HepG2 (cell line): ENCODE results near the gene MCM8. TPM values are rescaled to one million over a fixed set of nuclear protein-coding genes. Genes with fewer than 3 reads are reported as not detected.

ENCODE experiments used
- ATAC-seq: fragments of 200-7000 bp; cut with Tn5 transposase; 3 replicates; pipeline ENCODE4 v1.9.1; 2020; ENCODE audit warnings: mild to moderate bottlenecking, moderate library complexity
- BruUV-seq: library from RNA; stranded (reverse); fragments of 400-500 nt; replicated peaks from 2 replicates; lab custom pipeline; 2021; lab: Mats Ljungman, UMichigan
- CTCF ChIA-PET: fragments of 300-600 bp; formaldehyde crosslinking; extraction: SDS; loops from one replicate; lab custom pipeline; 2021; ENCODE audit warnings: low total read pairs, inconsistent platforms, low intra/inter-chr PET ratio; lab: Yijun Ruan, JAX
- POLR2A ChIA-PET: fragments of 350-600 bp; sonication (Branson Sonifier 250); formaldehyde crosslinking; loops from one replicate; lab custom pipeline; 2020; ENCODE audit warnings: antibody characterized with exemption, inconsistent platforms; lab: Yijun Ruan, JAX
- DNase-seq: peaks from one replicate; pipeline ENCODE4 v3.0.0-alpha.2; 2015; ENCODE audit warnings: low spot score
- FAIRE-seq: peaks from 3 replicates; lab custom pipeline; 2011; peaks lifted over from hg19 to GRCh38; lab: Jason Lieb, UNC
- H2AFZ ChIP-seq: one replicate; pipeline ENCODE4 v1.6.1; 2011; ENCODE audit warnings: low read length, inconsistent platforms
- H3K27ac ChIP-seq: fragments of 300-600 bp; 3 replicates; pipeline ENCODE4 v1.8.0; 2011; ENCODE audit warnings: mixed run types, mild to moderate bottlenecking, mixed read lengths, low read length, inconsistent platforms; ENCODE audit not compliant: insufficient read depth; ENCODE audit errors: extremely low read length
- H3K27me3 ChIP-seq, 2 experiments: fragments of 200-600 bp in 1 of 2; 2 replicates in 1 of 2; 3 replicates in 1 of 2; pipeline versions ENCODE4 v1.6.0 to v1.8.0; 2011; ENCODE audit warnings: low read length in 2 of 2, mild to moderate bottlenecking in 2 of 2, moderate library complexity in 2 of 2, inconsistent platforms in 1 of 2; ENCODE audit not compliant: insufficient read depth in 2 of 2, control insufficient read depth in 1 of 2
- H3K36me3 ChIP-seq, 2 experiments: fragments of 200-600 bp in 1 of 2; replicated peaks in 1 of 2; 2 replicates in 1 of 2; 3 replicates in 1 of 2; pipeline versions ENCODE4 v1.5.1 to v1.8.0; 2011; ENCODE audit warnings: low read length in 2 of 2, inconsistent platforms in 1 of 2; ENCODE audit not compliant: insufficient read depth in 2 of 2, control insufficient read depth in 1 of 2
- H3K4me1 ChIP-seq: 2 replicates; pipeline ENCODE4 v1.5.1; 2012; ENCODE audit warnings: low read length, inconsistent platforms; ENCODE audit not compliant: insufficient read depth
- H3K4me2 ChIP-seq: 2 replicates; pipeline ENCODE4 v1.6.0; 2011; ENCODE audit warnings: low read depth, low read length, inconsistent platforms
- H3K4me3 ChIP-seq, 3 experiments: fragments of 200-600 bp in 1 of 3; sonication (generic), shearing (Covaris generic) in 1 of 3; replicated peaks in 1 of 3; 2 replicates each; pipeline ENCODE4 v1.5.1; 2011 to 2016; ENCODE audit warnings: low read length in 3 of 3, inconsistent platforms in 2 of 3, low read depth in 2 of 3, mild to moderate bottlenecking in 2 of 3, control low read depth in 1 of 3, mixed read lengths in 1 of 3; ENCODE audit not compliant: insufficient read depth in 1 of 3
- H3K79me2 ChIP-seq: one replicate; pipeline ENCODE4 v1.6.1; 2011; ENCODE audit warnings: low read length, inconsistent platforms; ENCODE audit not compliant: insufficient read depth
- H3K9ac ChIP-seq: 2 replicates; pipeline ENCODE4 v1.6.0; 2011; ENCODE audit warnings: mild to moderate bottlenecking, low read depth, low read length, inconsistent platforms; ENCODE audit not compliant: insufficient read depth
- H3K9me3 ChIP-seq: 2 replicates; pipeline ENCODE4 v1.5.1; 2012; ENCODE audit warnings: mild to moderate bottlenecking, low read length
- H4K20me1 ChIP-seq: 2 replicates; pipeline ENCODE4 v1.6.0; 2011; ENCODE audit warnings: inconsistent platforms, mild to moderate bottlenecking, low read length, moderate library complexity; ENCODE audit not compliant: insufficient read depth
- AKAP8 ChIP-seq: sonication (generic); formaldehyde crosslinking; IDR thresholded peaks from 2 replicates; pipeline ENCODE4 v1.5.1; 2020; ENCODE audit warnings: mild to moderate bottlenecking, missing genetic modification reagents
- GATA4 ChIP-seq: sonication (generic); IDR thresholded peaks from 2 replicates; pipeline ENCODE4 v1.6.1; 2016; ENCODE audit warnings: antibody characterized with exemption, low read depth, borderline replicate concordance
- GPBP1L1 ChIP-seq: sonication (generic); formaldehyde crosslinking; IDR thresholded peaks from 2 replicates; pipeline ENCODE4 v1.5.0; 2020; ENCODE audit warnings: mild to moderate bottlenecking, missing genetic modification reagents
- NR2C2 ChIP-seq: sonication (generic); formaldehyde crosslinking; IDR thresholded peaks from 2 replicates; pipeline ENCODE4 v1.4.0; 2020; ENCODE audit warnings: missing genetic modification reagents, mild to moderate bottlenecking, moderate library complexity, borderline replicate concordance
- POGZ ChIP-seq: sonication (generic); formaldehyde crosslinking; IDR thresholded peaks from 2 replicates; pipeline ENCODE4 v1.4.0; 2020; ENCODE audit warnings: mild to moderate bottlenecking, missing genetic modification reagents
- RFXANK ChIP-seq: IDR thresholded peaks from 2 replicates; pipeline ENCODE4 v1.6.1; 2016
- RXRB ChIP-seq: IDR thresholded peaks from 2 replicates; pipeline ENCODE4 v1.6.1; 2016; ENCODE audit warnings: borderline replicate concordance, missing genetic modification reagents, missing compliant biosample characterization
- SRF ChIP-seq: IDR thresholded peaks from 2 replicates; pipeline ENCODE4 v1.6.1; 2011; ENCODE audit warnings: mild to moderate bottlenecking, low read depth, low read length, moderate library complexity
- SRSF9 ChIP-seq: fragments of 200-400 bp; formaldehyde crosslinking; IDR thresholded peaks from 2 replicates; pipeline ENCODE4 v1.6.1; 2018; ENCODE audit warnings: borderline replicate concordance, mild to moderate bottlenecking, low read depth, low read length; ENCODE audit not compliant: insufficient read depth, poor library complexity, severe bottlenecking
- TEAD3 ChIP-seq: optimal IDR thresholded peaks from 2 replicates; pipeline ENCODE3; 2016; ENCODE audit warnings: borderline replicate concordance
- ZFP36L2 ChIP-seq: sonication (generic); formaldehyde crosslinking; IDR thresholded peaks from 2 replicates; pipeline ENCODE4 v1.4.0; 2020; ENCODE audit warnings: missing genetic modification reagents
- ZFP37 ChIP-seq: sonication (generic); formaldehyde crosslinking; IDR thresholded peaks from 2 replicates; pipeline ENCODE4 v1.4.0; 2020; ENCODE audit warnings: missing genetic modification reagents, borderline replicate concordance
- ZMYM3 ChIP-seq: sonication (generic); formaldehyde crosslinking; IDR thresholded peaks from 2 replicates; pipeline ENCODE4 v1.5.1; 2020; ENCODE audit warnings: mild to moderate bottlenecking, missing genetic modification reagents
- WGBS: methylation state at CpG from one replicate; pipeline ENCODE4 v1.1.6; 2017; ENCODE audit warnings: low lambda C conversion rate; 5-methylcytosine and 5-hydroxymethylcytosine counted together
- in situ Hi-C: cut with HindIII; loops from 2 replicates; pipeline ENCODE4 v1.10.0; 2017; ENCODE audit warnings: low pct_unique_long_range_greater_than_20kb; ENCODE audit not compliant: extremely low pct_ligation_motif_present
- intact Hi-C: fragments of 100-400 bp; cut with micrococcal nuclease; formaldehyde crosslinking; loops from one replicate; pipeline ENCODE4 v1.10.0; 2022; ENCODE audit not compliant: unreplicated experiment
- polyA plus RNA-seq, 8 experiments: library from polyadenylated mRNA; depleted of rRNA in 3 of 8; stranded (reverse) in 7 of 8; unstranded in 1 of 8; fragments of >200 nt; fragmentation: Illumina TruSeq in 4 of 8; extraction: Trizol in 4 of 8; gene quantifications; 2 replicates each; pipeline versions ENCODE4 v1.2.1 to v1.2.3, GENCODE V29; 2011 to 2016; ENCODE audit warnings: low read depth in 4 of 8, missing spikeins in 1 of 8, mixed read lengths in 1 of 8; ENCODE audit not compliant: insufficient read depth in 1 of 8
- total RNA-seq, 5 experiments: library from RNA; depleted of rRNA; stranded (reverse); fragments of >200 nt; fragmentation: Illumina TruSeq; extraction: Trizol; gene quantifications; 2 replicates each; pipeline ENCODE4 v1.2.3, GENCODE V29; 2016; ENCODE audit warnings: low read depth in 1 of 5
- TF ChIP-seq, protein P1 (sequence below), 2 experiments: sonication (generic) in 1 of 2; formaldehyde crosslinking in 1 of 2; IDR thresholded peaks; 2 replicates each; pipeline versions ENCODE4 v1.4.0 to v1.6.1; 2018 to 2020; ENCODE audit warnings: missing genetic modification reagents in 2 of 2, borderline replicate concordance in 1 of 2, low read depth in 1 of 2, mild to moderate bottlenecking in 1 of 2, missing biosample characterization in 1 of 2

MCM8 gene
- total and polyA plus RNA-seq, 2 of the 13 experiments (the other 11 are each of a cell fraction or from before 2014, with no cell fraction given) = 11.5 to 59.3 TPM

DNA sequence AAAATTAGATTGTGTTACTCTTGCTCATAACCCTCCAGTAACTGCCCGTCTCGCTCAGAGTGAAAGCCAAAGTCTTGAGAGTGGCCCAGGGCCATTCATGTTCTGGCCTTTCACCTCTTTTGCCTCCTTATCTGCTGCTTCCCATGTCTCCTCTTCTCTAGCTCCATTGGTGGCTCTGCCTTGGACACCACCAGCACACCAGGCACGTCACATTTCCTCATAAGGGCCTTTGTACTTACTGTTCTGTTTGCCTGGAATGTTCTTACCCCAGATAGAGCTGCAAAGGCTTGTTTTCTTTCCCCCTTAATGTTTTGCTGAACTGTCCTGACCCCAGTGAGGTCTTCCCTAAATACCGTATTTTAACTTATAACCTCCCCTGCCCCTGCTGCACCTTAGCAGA lies 29.3 kb downstream of the MCM8 start:
- ATAC-seq = peak; percentile 50
- peaks cover 23% of the 10 kb centered on the region for H3K4me1 ChIP-seq
- peaks cover 10 to 60% of the 10 kb centered on the region in 2 experiments for H3K36me3 ChIP-seq
- POLR2A ChIA-PET = interaction anchor here (1.9 kb wide), 1 partner anchor 29 kb away, joined by 6 read pairs; no protein-coding TSS in a partner anchor
- intact Hi-C loops (no loop called here), in situ Hi-C loops (no loop called here)
- H3K9ac ChIP-seq = no peak overlapping the region
- no peak overlapping the region for H2AFZ ChIP-seq
- no peak for FAIRE-seq
- H3K79me2 ChIP-seq = no peaks in the 10 kb centered on the region
- WGBS = 91% methylated on average over 4 of the region's 4 CpGs
- no peak for DNase-seq
- H3K4me3 ChIP-seq = no peak overlapping the region
- BruUV-seq = no TSS peak
- CTCF ChIA-PET = no interaction called here
- H3K27me3 ChIP-seq = no peaks in the 10 kb centered on the region
- H3K27ac ChIP-seq = peak overlapping the region; percentile 60
- H4K20me1 ChIP-seq = no peaks in the 10 kb centered on the region
- no peak overlapping the region for H3K4me2 ChIP-seq
- H3K9me3 ChIP-seq = no peaks in the 10 kb centered on the region
- TF ChIP-seq AKAP8 (CRISPR knock-in tag) (no peak), TEAD3 (CRISPR knock-in tag) (peak; percentile 9), SRF (0 out of 2 replicates have a peak, but pooled peaks have one; percentile 18), ZMYM3 (CRISPR knock-in tag) (0 out of 2 replicates have a peak, but pooled peaks have one; percentile 19)
- TF ChIP-seq, all 625 proteins: peak for 3

- ATAC-seq (peak; percentile 78), FAIRE-seq (no peak), DNase-seq (no peak)
- Histone ChIP-seq H3K4me2 (0 out of 2 replicates have a peak overlapping the region, but pooled peaks have one; percentile 0), H3K36me3 (peaks cover 11 to 62% of the 10 kb centered on the region in 2 experiments), H4K20me1 (no peaks in the 10 kb centered on the region), H3K9ac (no peak overlapping the region), H3K79me2 (no peaks in the 10 kb centered on the region), H2AFZ (no peak overlapping the region), H3K9me3 (no peaks in the 10 kb centered on the region), H3K27ac (peak overlapping the region; percentile 60), H3K4me3 (no peak overlapping the region), H3K27me3 (no peaks in the 10 kb centered on the region), H3K4me1 (peaks cover 23% of the 10 kb centered on the region)
- BruUV-seq = no TSS peak
- intact Hi-C loops (no loop called here), in situ Hi-C loops (no loop called here)
- WGBS = 66% methylated on average over 5 of the region's 5 CpGs
- ChIA-PET POLR2A (interaction anchor here (1.9 kb wide), 1 partner anchor 28 kb away, joined by 6 read pairs; no protein-coding TSS in a partner anchor), CTCF (no interaction called here)
- no peak for TF ChIP-seq ZFP37
- no peak for TF ChIP-seq RFXANK (CRISPR knock-in tag)
- TF ChIP-seq SRSF9 = no peak
- TF ChIP-seq ZFP36L2 = no peak
- TF ChIP-seq, protein P1, sequence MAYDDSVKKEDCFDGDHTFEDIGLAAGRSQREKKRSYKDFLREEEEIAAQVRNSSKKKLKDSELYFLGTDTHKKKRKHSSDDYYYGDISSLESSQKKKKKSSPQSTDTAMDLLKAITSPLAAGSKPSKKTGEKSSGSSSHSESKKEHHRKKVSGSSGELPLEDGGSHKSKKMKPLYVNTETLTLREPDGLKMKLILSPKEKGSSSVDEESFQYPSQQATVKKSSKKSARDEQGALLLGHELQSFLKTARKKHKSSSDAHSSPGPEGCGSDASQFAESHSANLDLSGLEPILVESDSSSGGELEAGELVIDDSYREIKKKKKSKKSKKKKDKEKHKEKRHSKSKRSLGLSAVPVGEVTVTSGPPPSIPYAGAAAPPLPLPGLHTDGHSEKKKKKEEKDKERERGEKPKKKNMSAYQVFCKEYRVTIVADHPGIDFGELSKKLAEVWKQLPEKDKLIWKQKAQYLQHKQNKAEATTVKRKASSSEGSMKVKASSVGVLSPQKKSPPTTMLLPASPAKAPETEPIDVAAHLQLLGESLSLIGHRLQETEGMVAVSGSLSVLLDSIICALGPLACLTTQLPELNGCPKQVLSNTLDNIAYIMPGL (CRISPR knock-in tag; IDR thresholded peaks at IDR 0.05; ENCODE audit: borderline replicate concordance in 1 of 2, low read depth in 1 of 2) = no peak
- no peak for TF ChIP-seq GATA4
- peak; percentile 50; the same call in 1 of the 2 replicates for TF ChIP-seq NR2C2 (CRISPR knock-in tag)
- peak; percentile 44; the same call in 1 of the 2 replicates for TF ChIP-seq POGZ
- TF ChIP-seq RXRB (CRISPR knock-in tag) = 0 out of 2 replicates have a peak, but pooled peaks have one; percentile 34
- TF ChIP-seq GPBP1L1 (CRISPR knock-in tag) = no peak
Measured at GRCh38 chr20:5980720-5981538, 30.5 kb downstream of the MCM8 start.
